HepG2 (cell line): ENCODE data around the gene SCAF4. TPM values are rescaled to one million over a fixed set of nuclear protein-coding genes. Genes with fewer than 3 reads are reported as not detected.

ENCODE experiments used
- ATAC-seq: fragments of 200-7000 bp; cut with Tn5 transposase; 3 replicates; pipeline ENCODE4 v1.9.1; 2020; ENCODE audit warnings: mild to moderate bottlenecking, moderate library complexity
- BruUV-seq: library from RNA; stranded (reverse); fragments of 400-500 nt; replicated peaks from 2 replicates; lab custom pipeline; 2021; lab: Mats Ljungman, UMichigan
- CTCF ChIA-PET: fragments of 300-600 bp; formaldehyde crosslinking; extraction: SDS; loops from one replicate; lab custom pipeline; 2021; ENCODE audit warnings: low total read pairs, inconsistent platforms, low intra/inter-chr PET ratio; lab: Yijun Ruan, JAX
- POLR2A ChIA-PET: fragments of 350-600 bp; sonication (Branson Sonifier 250); formaldehyde crosslinking; loops from one replicate; lab custom pipeline; 2020; ENCODE audit warnings: antibody characterized with exemption, inconsistent platforms; lab: Yijun Ruan, JAX
- DNase-seq: peaks from one replicate; pipeline ENCODE4 v3.0.0-alpha.2; 2015; ENCODE audit warnings: low spot score
- FAIRE-seq: peaks from 3 replicates; lab custom pipeline; 2011; peaks lifted over from hg19 to GRCh38; lab: Jason Lieb, UNC
- H2AFZ ChIP-seq: one replicate; pipeline ENCODE4 v1.6.1; 2011; ENCODE audit warnings: low read length, inconsistent platforms
- H3K27ac ChIP-seq: fragments of 300-600 bp; 3 replicates; pipeline ENCODE4 v1.8.0; 2011; ENCODE audit warnings: mixed run types, mild to moderate bottlenecking, mixed read lengths, low read length, inconsistent platforms; ENCODE audit not compliant: insufficient read depth; ENCODE audit errors: extremely low read length
- H3K27me3 ChIP-seq, 2 experiments: fragments of 200-600 bp in 1 of 2; 2 replicates in 1 of 2; 3 replicates in 1 of 2; pipeline versions ENCODE4 v1.6.0 to v1.8.0; 2011; ENCODE audit warnings: low read length in 2 of 2, mild to moderate bottlenecking in 2 of 2, moderate library complexity in 2 of 2, inconsistent platforms in 1 of 2; ENCODE audit not compliant: insufficient read depth in 2 of 2, control insufficient read depth in 1 of 2
- H3K36me3 ChIP-seq, 2 experiments: fragments of 200-600 bp in 1 of 2; replicated peaks in 1 of 2; 2 replicates in 1 of 2; 3 replicates in 1 of 2; pipeline versions ENCODE4 v1.5.1 to v1.8.0; 2011; ENCODE audit warnings: low read length in 2 of 2, inconsistent platforms in 1 of 2; ENCODE audit not compliant: insufficient read depth in 2 of 2, control insufficient read depth in 1 of 2
- H3K4me1 ChIP-seq: 2 replicates; pipeline ENCODE4 v1.5.1; 2012; ENCODE audit warnings: low read length, inconsistent platforms; ENCODE audit not compliant: insufficient read depth
- H3K4me2 ChIP-seq: 2 replicates; pipeline ENCODE4 v1.6.0; 2011; ENCODE audit warnings: low read depth, low read length, inconsistent platforms
- H3K4me3 ChIP-seq, 3 experiments: fragments of 200-600 bp in 1 of 3; sonication (generic), shearing (Covaris generic) in 1 of 3; replicated peaks in 1 of 3; 2 replicates each; pipeline ENCODE4 v1.5.1; 2011 to 2016; ENCODE audit warnings: low read length in 3 of 3, inconsistent platforms in 2 of 3, low read depth in 2 of 3, mild to moderate bottlenecking in 2 of 3, control low read depth in 1 of 3, mixed read lengths in 1 of 3; ENCODE audit not compliant: insufficient read depth in 1 of 3
- H3K79me2 ChIP-seq: one replicate; pipeline ENCODE4 v1.6.1; 2011; ENCODE audit warnings: low read length, inconsistent platforms; ENCODE audit not compliant: insufficient read depth
- H3K9ac ChIP-seq: 2 replicates; pipeline ENCODE4 v1.6.0; 2011; ENCODE audit warnings: mild to moderate bottlenecking, low read depth, low read length, inconsistent platforms; ENCODE audit not compliant: insufficient read depth
- H3K9me3 ChIP-seq: 2 replicates; pipeline ENCODE4 v1.5.1; 2012; ENCODE audit warnings: mild to moderate bottlenecking, low read length
- H4K20me1 ChIP-seq: 2 replicates; pipeline ENCODE4 v1.6.0; 2011; ENCODE audit warnings: inconsistent platforms, mild to moderate bottlenecking, low read length, moderate library complexity; ENCODE audit not compliant: insufficient read depth
- DNMT1 ChIP-seq: sonication (generic); formaldehyde crosslinking; IDR thresholded peaks from 2 replicates; pipeline ENCODE4 v1.5.1; 2020; ENCODE audit warnings: mild to moderate bottlenecking, missing genetic modification reagents
- DPF2 ChIP-seq: sonication (generic); formaldehyde crosslinking; IDR thresholded peaks from 2 replicates; pipeline ENCODE4 v1.4.0; 2020; ENCODE audit warnings: mild to moderate bottlenecking, low read depth, missing genetic modification reagents, borderline replicate concordance
- HMGA1 ChIP-seq: sonication (generic); formaldehyde crosslinking; conservative IDR thresholded peaks from 2 replicates; pipeline ENCODE4 v1.4.0; 2020; ENCODE audit warnings: missing genetic modification reagents
- ISX ChIP-seq: sonication (generic); formaldehyde crosslinking; conservative IDR thresholded peaks from 2 replicates; pipeline ENCODE4 v1.5.0; 2020; ENCODE audit warnings: missing genetic modification reagents
- NAIF1 ChIP-seq: sonication (generic); formaldehyde crosslinking; IDR thresholded peaks from 2 replicates; pipeline ENCODE4 v1.5.0; 2020; ENCODE audit warnings: mild to moderate bottlenecking, missing genetic modification reagents, borderline replicate concordance
- NR3C1 ChIP-seq: sonication (generic); formaldehyde crosslinking; IDR thresholded peaks from 2 replicates; pipeline ENCODE4 v1.4.0; 2020; ENCODE audit warnings: missing genetic modification reagents
- REXO4 ChIP-seq: sonication (generic); formaldehyde crosslinking; IDR thresholded peaks from 2 replicates; pipeline ENCODE4 v1.8.0; 2022; ENCODE audit warnings: missing genetic modification reagents, mild to moderate bottlenecking, borderline replicate concordance
- ZBED4 ChIP-seq: sonication (generic); formaldehyde crosslinking; IDR thresholded peaks from 2 replicates; pipeline ENCODE4 v1.4.0; 2020; ENCODE audit warnings: missing genetic modification reagents, borderline replicate concordance
- ZNF382 ChIP-seq: sonication (generic); formaldehyde crosslinking; IDR thresholded peaks from 2 replicates; pipeline ENCODE4 v1.5.0; 2020; ENCODE audit warnings: missing genetic modification reagents, mild to moderate bottlenecking, borderline replicate concordance
- ZNF460 ChIP-seq: sonication (generic); formaldehyde crosslinking; IDR thresholded peaks from 2 replicates; pipeline ENCODE4 v1.5.1; 2020; ENCODE audit warnings: missing genetic modification reagents, mild to moderate bottlenecking, borderline replicate concordance
- ZNF710 ChIP-seq: sonication (generic); formaldehyde crosslinking; IDR thresholded peaks from 2 replicates; pipeline ENCODE4 v1.5.0; 2020; ENCODE audit warnings: mild to moderate bottlenecking, missing genetic modification reagents, borderline replicate concordance
- WGBS: methylation state at CpG from one replicate; pipeline ENCODE4 v1.1.6; 2017; ENCODE audit warnings: low lambda C conversion rate; 5-methylcytosine and 5-hydroxymethylcytosine counted together
- in situ Hi-C: cut with HindIII; loops from 2 replicates; pipeline ENCODE4 v1.10.0; 2017; ENCODE audit warnings: low pct_unique_long_range_greater_than_20kb; ENCODE audit not compliant: extremely low pct_ligation_motif_present
- intact Hi-C: fragments of 100-400 bp; cut with micrococcal nuclease; formaldehyde crosslinking; loops from one replicate; pipeline ENCODE4 v1.10.0; 2022; ENCODE audit not compliant: unreplicated experiment
- polyA plus RNA-seq, 8 experiments: library from polyadenylated mRNA; depleted of rRNA in 3 of 8; stranded (reverse) in 7 of 8; unstranded in 1 of 8; fragments of >200 nt; fragmentation: Illumina TruSeq in 4 of 8; extraction: Trizol in 4 of 8; gene quantifications; 2 replicates each; pipeline versions ENCODE4 v1.2.1 to v1.2.3, GENCODE V29; 2011 to 2016; ENCODE audit warnings: low read depth in 4 of 8, missing spikeins in 1 of 8, mixed read lengths in 1 of 8; ENCODE audit not compliant: insufficient read depth in 1 of 8
- total RNA-seq, 5 experiments: library from RNA; depleted of rRNA; stranded (reverse); fragments of >200 nt; fragmentation: Illumina TruSeq; extraction: Trizol; gene quantifications; 2 replicates each; pipeline ENCODE4 v1.2.3, GENCODE V29; 2016; ENCODE audit warnings: low read depth in 1 of 5

Gene SCAF4
- total and polyA plus RNA-seq, 2 of the 13 experiments (the other 11 are each of a cell fraction or from before 2014, with no cell fraction given) = 9.1 to 11.5 TPM

- ATAC-seq (no peak), DNase-seq (no peak), FAIRE-seq (no peak)
- H3K9me3 ChIP-seq = no peaks in the 10 kb centered on the region
- no peaks in the 10 kb centered on the region for H3K27me3 ChIP-seq
- WGBS = 98% methylated on average over 5 of the region's 5 CpGs
- H3K4me1 ChIP-seq = peaks cover 58% of the 10 kb centered on the region
- peaks cover 73% of the 10 kb centered on the region for H4K20me1 ChIP-seq
- H2AFZ ChIP-seq = no peak overlapping the region
- H3K27ac ChIP-seq = no peak overlapping the region
- CTCF ChIA-PET = no interaction called here
- in situ Hi-C loops (no loop called here), intact Hi-C loops (loop anchor here (10.0 kb wide), 1 partner anchor 50 kb away; no protein-coding TSS in a partner anchor)
- no peak for TF ChIP-seq ZNF460 (CRISPR knock-in tag)
- no peak for TF ChIP-seq REXO4 (CRISPR knock-in tag)
- no peak for TF ChIP-seq ZBED4 (CRISPR knock-in tag)
- TF ChIP-seq ZNF710 (CRISPR knock-in tag) = no peak
- no peak for TF ChIP-seq DPF2 (CRISPR knock-in tag)
- no peak for TF ChIP-seq HMGA1 (CRISPR knock-in tag)
- no peak for TF ChIP-seq DNMT1 (CRISPR knock-in tag)
- TF ChIP-seq ZNF382 (CRISPR knock-in tag) = no peak
- TF ChIP-seq ISX = no peak
- no peak for TF ChIP-seq NAIF1
- no peak for TF ChIP-seq NR3C1 (CRISPR knock-in tag)
- H3K4me3 ChIP-seq = no peak overlapping the region
- no TSS peak for BruUV-seq
- POLR2A ChIA-PET = no interaction called here
- no peak overlapping the region for H3K9ac ChIP-seq
- peaks cover 0 to 1% of the 10 kb centered on the region in 2 experiments; a peak in 1 of 5 replicates for H3K36me3 ChIP-seq
- H3K79me2 ChIP-seq = peaks cover 97% of the 10 kb centered on the region
- no peak overlapping the region for H3K4me2 ChIP-seq
Observed at GRCh38 chr21:31714741-31715365, 17.1 kb downstream of the SCAF4 start.
